GM18526 (cell line): ENCODE data around the gene ULK3.

Experiments
- POLR2A ChIP-seq: IDR thresholded peaks from 3 replicates; pipeline ENCODE4 v1.6.1; 2011; ENCODE audit not compliant: insufficient read length; ENCODE audit errors: extremely low read depth

The ULK3 gene

GRCh38 chr15:74870436-74871215 is 27.7 kb upstream of the ULK3 start:
- TF ChIP-seq POLR2A, result no peak

GRCh38 chr15:74869726-74870407 is 26.9 kb upstream of the ULK3 start:
- TF ChIP-seq POLR2A, result peak; percentile 40

GRCh38 chr15:74869372-74869725 is 26.4 kb upstream of the ULK3 start:
- no peak for TF ChIP-seq POLR2A

GRCh38 chr15:74868059-74868458 is 25.1 kb upstream of the ULK3 start:
- TF ChIP-seq POLR2A, result no peak

GRCh38 chr15:74867466-74868038 is 24.6 kb upstream of the ULK3 start:
- no peak for TF ChIP-seq POLR2A

GRCh38 chr15:74866090-74866489 is 23.1 kb upstream of the ULK3 start:
- no peak for TF ChIP-seq POLR2A

GRCh38 chr15:74865316-74865715 is 22.4 kb upstream of the ULK3 start:
- no peak for TF ChIP-seq POLR2A

- TF ChIP-seq POLR2A, result no peak
These were observed 21.3 kb upstream of the ULK3 start for GRCh38 chr15:74864296-74864695.

GRCh38 chr15:74863239-74864056 is 20.5 kb upstream of the ULK3 start:
- no peak for TF ChIP-seq POLR2A

- no peak for TF ChIP-seq POLR2A
These were observed 15.4 kb upstream of the ULK3 start for GRCh38 chr15:74858369-74858740.

- no peak for TF ChIP-seq POLR2A
These were observed 14.9 kb upstream of the ULK3 start for GRCh38 chr15:74857671-74858368.

GRCh38 chr15:74857082-74857655 is 14.2 kb upstream of the ULK3 start:
- TF ChIP-seq POLR2A, result no peak

GRCh38 chr15:74856537-74856936 is 13.6 kb upstream of the ULK3 start:
- no peak for TF ChIP-seq POLR2A

- no peak for TF ChIP-seq POLR2A
These were observed 12.9 kb upstream of the ULK3 start for GRCh38 chr15:74855857-74856256.
